H9 (cell line): ENCODE data around the gene AFAP1L2. TPM values are rescaled to one million over a fixed set of nuclear protein-coding genes. Genes with fewer than 3 reads are reported as not detected.

ENCODE experiments used
- DNase-seq: peaks from one replicate; pipeline ENCODE4 v3.0.0-alpha.2; 2017
- H2AFZ ChIP-seq: one replicate; pipeline ENCODE4 v1.6.1; 2013; ENCODE audit warnings: mild to moderate bottlenecking, low read length, control low read depth, moderate library complexity
- H2AK5ac ChIP-seq: 2 replicates; pipeline ENCODE4 v1.6.1; 2013; ENCODE audit warnings: low read length, control low read depth, mixed read lengths; ENCODE audit not compliant: insufficient read length
- H2BK120ac ChIP-seq: one replicate; pipeline ENCODE4 v1.6.1; 2013; ENCODE audit warnings: low read depth, mild to moderate bottlenecking, low read length, control low read depth, inconsistent platforms; ENCODE audit not compliant: poor library complexity, severe bottlenecking
- H2BK12ac ChIP-seq: 2 replicates; pipeline ENCODE4 v1.6.1; 2013; ENCODE audit warnings: low read length, control low read depth, mixed read lengths, low read depth; ENCODE audit not compliant: insufficient read length
- H2BK15ac ChIP-seq: 2 replicates; pipeline ENCODE4 v1.6.1; 2013; ENCODE audit warnings: low read depth, low read length, control low read depth
- H2BK20ac ChIP-seq: one replicate; pipeline ENCODE4 v1.6.1; 2013; ENCODE audit warnings: low read depth, mild to moderate bottlenecking, low read length, control low read depth, inconsistent platforms; ENCODE audit not compliant: poor library complexity, severe bottlenecking
- H2BK5ac ChIP-seq: 2 replicates; pipeline ENCODE4 v1.6.1; 2013; ENCODE audit warnings: low read length, control low read depth, mixed read lengths; ENCODE audit not compliant: insufficient read length
- H3K14ac ChIP-seq: 2 replicates; pipeline ENCODE4 v1.6.1; 2013; ENCODE audit warnings: low read length, control low read depth; ENCODE audit not compliant: insufficient read depth
- H3K18ac ChIP-seq: 2 replicates; pipeline ENCODE4 v1.6.1; 2013; ENCODE audit warnings: low read depth, mild to moderate bottlenecking, mixed read lengths, low read length, control low read depth; ENCODE audit not compliant: insufficient read length
- H3K23ac ChIP-seq: 2 replicates; pipeline ENCODE4 v1.6.1; 2013; ENCODE audit warnings: low read length, control low read depth, mixed read lengths, low read depth; ENCODE audit not compliant: insufficient read length
- H3K23me2 ChIP-seq: 2 replicates; pipeline ENCODE4 v1.6.1; 2013; ENCODE audit warnings: low read depth, mild to moderate bottlenecking, mixed read lengths, low read length, control low read depth; ENCODE audit not compliant: insufficient read length, poor library complexity, severe bottlenecking
- H3K27ac ChIP-seq: 2 replicates; pipeline ENCODE4 v1.5.1; 2013; ENCODE audit warnings: low read length, control low read depth, mixed read lengths, low read depth; ENCODE audit not compliant: insufficient read length
- H3K27me3 ChIP-seq: 2 replicates; pipeline ENCODE4 v1.6.1; 2013; ENCODE audit warnings: low read length, control low read depth, inconsistent platforms; ENCODE audit not compliant: insufficient read depth
- H3K4ac ChIP-seq: 2 replicates; pipeline ENCODE4 v1.6.1; 2013; ENCODE audit warnings: low read depth, mild to moderate bottlenecking, control low read depth, inconsistent platforms, low read length, moderate library complexity
- H3K4me1 ChIP-seq: 2 replicates; pipeline ENCODE4 v1.6.1; 2013; ENCODE audit warnings: low read length, control low read depth, inconsistent platforms; ENCODE audit not compliant: insufficient read depth
- H3K4me2 ChIP-seq: 2 replicates; pipeline ENCODE4 v1.6.1; 2013; ENCODE audit warnings: low read length, control low read depth, mixed read lengths; ENCODE audit not compliant: insufficient read length, insufficient read depth
- H3K56ac ChIP-seq: 2 replicates; pipeline ENCODE4 v1.6.1; 2013; ENCODE audit warnings: low read depth, mild to moderate bottlenecking, mixed read lengths, low read length, control low read depth; ENCODE audit not compliant: insufficient read length
- H3K79me1 ChIP-seq: 2 replicates; pipeline ENCODE4 v1.6.1; 2013; ENCODE audit warnings: low read depth, mild to moderate bottlenecking, moderate library complexity, low read length, control low read depth, inconsistent platforms; ENCODE audit not compliant: insufficient read depth, poor library complexity, severe bottlenecking
- H3K79me2 ChIP-seq: 2 replicates; pipeline ENCODE4 v1.6.1; 2013; ENCODE audit warnings: low read length, control low read depth, inconsistent platforms; ENCODE audit not compliant: insufficient read depth
- H3K9ac ChIP-seq: 2 replicates; pipeline ENCODE4 v1.6.1; 2013; ENCODE audit warnings: low read length, control low read depth, mixed read lengths; ENCODE audit not compliant: insufficient read length; ENCODE audit errors: extremely low read depth
- H3K9me3 ChIP-seq: one replicate; pipeline ENCODE4 v1.6.1; 2013; ENCODE audit warnings: low read depth, low read length, inconsistent platforms; ENCODE audit not compliant: control insufficient read depth
- H3T11ph ChIP-seq: one replicate; pipeline ENCODE4 v1.6.1; 2013; ENCODE audit warnings: mild to moderate bottlenecking, low read length, control low read depth, inconsistent platforms
- H4K20me1 ChIP-seq: one replicate; pipeline ENCODE4 v1.6.1; 2013; ENCODE audit not compliant: control insufficient read depth, insufficient read length, insufficient read depth
- H4K5ac ChIP-seq: 2 replicates; pipeline ENCODE4 v1.6.1; 2013; ENCODE audit warnings: low read depth, mild to moderate bottlenecking, mixed read lengths, low read length, control low read depth; ENCODE audit not compliant: insufficient read length
- H4K8ac ChIP-seq: replicated peaks from 2 replicates; pipeline ENCODE4 v1.6.1; 2013; ENCODE audit warnings: low read length, control low read depth, mixed read lengths, low read depth; ENCODE audit not compliant: insufficient read length
- H4K91ac ChIP-seq: 2 replicates; pipeline ENCODE4 v1.6.1; 2013; ENCODE audit warnings: low read depth, mild to moderate bottlenecking, moderate library complexity, mixed read lengths, low read length, control low read depth; ENCODE audit not compliant: insufficient read length
- H3K27ac Mint-ChIP-seq, 3 experiments: 2 replicates in 2 of 3; 3 replicates in 1 of 3; pipeline ENCODE4 v1.8.0; 2020 to 2021; ENCODE audit warnings: mixed read lengths in 3 of 3, mild to moderate bottlenecking in 1 of 3, moderate library complexity in 1 of 3
- H3K27me3 Mint-ChIP-seq: 2 replicates; pipeline ENCODE4 v1.8.0; 2021; ENCODE audit warnings: low read depth, mild to moderate bottlenecking, moderate library complexity, mixed read lengths
- H3K36me3 Mint-ChIP-seq, 3 experiments: 2 replicates in 2 of 3; 3 replicates in 1 of 3; pipeline ENCODE4 v1.8.0; 2020 to 2021; ENCODE audit warnings: low read depth in 3 of 3, mixed read lengths in 3 of 3; ENCODE audit not compliant: insufficient read depth in 1 of 3
- H3K4me1 Mint-ChIP-seq, 2 experiments: 2 replicates each; pipeline ENCODE4 v1.8.0; 2020; ENCODE audit warnings: mixed read lengths in 2 of 2
- H3K4me3 Mint-ChIP-seq, 2 experiments: 2 replicates in 1 of 2; 3 replicates in 1 of 2; pipeline ENCODE4 v1.8.0; 2020 to 2021; ENCODE audit warnings: mild to moderate bottlenecking in 2 of 2, mixed read lengths in 2 of 2, moderate library complexity in 1 of 2
- H3K9me3 Mint-ChIP-seq, 2 experiments: 2 replicates in 1 of 2; 3 replicates in 1 of 2; pipeline ENCODE4 v1.8.0; 2020; ENCODE audit warnings: mild to moderate bottlenecking in 2 of 2, mixed read lengths in 2 of 2, moderate library complexity in 1 of 2
- WGBS: extraction: QIAGEN DNeasy Blood & Tissue Kit; methylation state at CpG from one replicate; pipeline ENCODE4 v1.1.7; 2013; ENCODE audit warnings: missing lambda C conversion rate, low lambda C conversion rate, mixed read lengths; ENCODE audit not compliant: insufficient read length; ENCODE audit errors: extremely low coverage; 5-methylcytosine and 5-hydroxymethylcytosine counted together
- total RNA-seq: library from RNA; stranded (reverse); gene quantifications from 2 replicates; pipeline ENCODE4 v1.2.1, GENCODE V29; 2021
- TF ChIP-seq, protein P1 (sequence below): fragments of 200-600 bp; sonication (generic); conservative IDR thresholded peaks from 3 replicates; pipeline ENCODE4 v1.8.0; 2021; ENCODE audit warnings: antibody characterized with exemption, mild to moderate bottlenecking

Gene AFAP1L2
- total RNA-seq, 1 experiment from 2014 or later = 0.77 TPM

- H3K14ac ChIP-seq = no peak overlapping the region
- Mint-ChIP-seq H3K27ac (no peak overlapping the region), H3K4me1 (peaks cover 9% of the 10 kb centered on the region in 2 experiments), H3K4me3 (no peak overlapping the region), H3K9me3 (no peaks in the 10 kb centered on the region), H3K36me3 (no peaks in the 10 kb centered on the region), H3K27me3 (peaks cover 4% of the 10 kb centered on the region)
- H2BK120ac ChIP-seq = no peak overlapping the region
- H4K20me1 ChIP-seq = no peaks in the 10 kb centered on the region
- H3K27me3 ChIP-seq = no peaks in the 10 kb centered on the region
- DNase-seq = no peak
- H3K18ac ChIP-seq = no peak overlapping the region
- H2AFZ ChIP-seq = no peak overlapping the region
- H3K79me1 ChIP-seq = no peaks in the 10 kb centered on the region
- H3K9ac ChIP-seq = no peak overlapping the region
- H2BK15ac ChIP-seq = no peak overlapping the region
- no peak overlapping the region for H2AK5ac ChIP-seq
- TF ChIP-seq, protein P1, sequence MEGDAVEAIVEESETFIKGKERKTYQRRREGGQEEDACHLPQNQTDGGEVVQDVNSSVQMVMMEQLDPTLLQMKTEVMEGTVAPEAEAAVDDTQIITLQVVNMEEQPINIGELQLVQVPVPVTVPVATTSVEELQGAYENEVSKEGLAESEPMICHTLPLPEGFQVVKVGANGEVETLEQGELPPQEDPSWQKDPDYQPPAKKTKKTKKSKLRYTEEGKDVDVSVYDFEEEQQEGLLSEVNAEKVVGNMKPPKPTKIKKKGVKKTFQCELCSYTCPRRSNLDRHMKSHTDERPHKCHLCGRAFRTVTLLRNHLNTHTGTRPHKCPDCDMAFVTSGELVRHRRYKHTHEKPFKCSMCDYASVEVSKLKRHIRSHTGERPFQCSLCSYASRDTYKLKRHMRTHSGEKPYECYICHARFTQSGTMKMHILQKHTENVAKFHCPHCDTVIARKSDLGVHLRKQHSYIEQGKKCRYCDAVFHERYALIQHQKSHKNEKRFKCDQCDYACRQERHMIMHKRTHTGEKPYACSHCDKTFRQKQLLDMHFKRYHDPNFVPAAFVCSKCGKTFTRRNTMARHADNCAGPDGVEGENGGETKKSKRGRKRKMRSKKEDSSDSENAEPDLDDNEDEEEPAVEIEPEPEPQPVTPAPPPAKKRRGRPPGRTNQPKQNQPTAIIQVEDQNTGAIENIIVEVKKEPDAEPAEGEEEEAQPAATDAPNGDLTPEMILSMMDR = no peak
- no peak overlapping the region for H3K56ac ChIP-seq
- no peak overlapping the region for H3T11ph ChIP-seq
- H2BK20ac ChIP-seq = no peak overlapping the region
- no peak overlapping the region for H3K23ac ChIP-seq
- H2BK5ac ChIP-seq = no peak overlapping the region
- no peak overlapping the region for H4K8ac ChIP-seq
- no peak overlapping the region for H3K4me2 ChIP-seq
- no peaks in the 10 kb centered on the region for H3K9me3 ChIP-seq
- no peak overlapping the region for H2BK12ac ChIP-seq
- H3K4me1 ChIP-seq = no peaks in the 10 kb centered on the region
- no peak overlapping the region for H4K5ac ChIP-seq
- H3K23me2 ChIP-seq = no peaks in the 10 kb centered on the region
- H3K79me2 ChIP-seq = no peaks in the 10 kb centered on the region
- H3K27ac ChIP-seq = no peak overlapping the region
- WGBS = no CpG with 5 or more reads among the region's 5 CpGs
- H4K91ac ChIP-seq = no peak overlapping the region
- no peak overlapping the region for H3K4ac ChIP-seq
These were observed 87.6 kb downstream of the AFAP1L2 start for GRCh38 chr10:114316744-114317143.
